ENCODE results near the gene ID3.

Gene ID3

GRCh38 chr1:23564529-23565122 lies 5.3 kb upstream of the ID3 start:
- Histone ChIP-seq H3K4me1 (ENCODE audit: control insufficient read depth, insufficient read depth, low read length) (peaks cover 17% of the 10 kb centered on the region), H3K9me3 (ENCODE audit: control insufficient read depth, insufficient read depth, low read depth, low read length) (no peaks in the 10 kb centered on the region), H3K4me3 (ENCODE audit: low read depth, low read length) (no peak overlapping the region), H3K36me3 (ENCODE audit: control insufficient read depth in 2 of 2, insufficient read depth in 1 of 2, low read length in 2 of 2) (no peaks in the 10 kb centered on the region), H3K27ac (ENCODE audit: extremely low read depth, low read depth, low read length) (no peak overlapping the region)
- ChIA-PET POLR2A (interaction anchor here (0.7 to 1.3 kb wide), 4 partner anchors 8 to 123 kb away, joined by 3 to 6 read pairs (median 3); no protein-coding TSS in a partner anchor), CTCF (interaction anchor here (0.6 to 3.4 kb wide), 9 partner anchors 11 to 458 kb away, joined by 3 to 27 read pairs (median 4); no protein-coding TSS in a partner anchor)
- TF ChIP-seq SCRT1 (tag by site-specific recombination; IDR thresholded peaks at IDR 0.05; ENCODE audit: borderline replicate concordance) (no peak), ZNF600 (tag by site-specific recombination; IDR thresholded peaks at IDR 0.05) (peak; percentile 23; the same call in 1 of the 2 replicates), ZNF148 (tag by site-specific recombination; IDR thresholded peaks at IDR 0.05; ENCODE audit: borderline replicate concordance) (no peak), ZNF518A (tag by site-specific recombination; conservative IDR thresholded peaks at IDR 0.05; ENCODE audit: low read depth) (no peak), KLF17 (tag by site-specific recombination; IDR thresholded peaks at IDR 0.05) (no peak), ZSCAN30 (tag by site-specific recombination; IDR thresholded peaks at IDR 0.05) (no peak), ZNF571 (tag by site-specific recombination; IDR thresholded peaks at IDR 0.05) (no peak), ZNF394 (tag by site-specific recombination; IDR thresholded peaks at IDR 0.05; ENCODE audit: borderline replicate concordance) (peak; percentile 91), ZEB2 (tag by site-specific recombination; IDR thresholded peaks at IDR 0.05) (no peak), ZBTB20 (tag by site-specific recombination; IDR thresholded peaks at IDR 0.05) (0 out of 2 replicates have a peak, but pooled peaks have one; percentile 16), TRIM28 (IDR thresholded peaks at IDR 0.05; ENCODE audit: borderline replicate concordance, low read length) (no peak; the same call in 1 of the 2 replicates), ZNF202 (tag by site-specific recombination; IDR thresholded peaks at IDR 0.05; ENCODE audit: borderline replicate concordance) (no peak), SP2 (tag by site-specific recombination; IDR thresholded peaks at IDR 0.05) (no peak), KLF1 (tag by site-specific recombination; IDR thresholded peaks at IDR 0.05) (peak; percentile 69), ZNF785 (tag by site-specific recombination; IDR thresholded peaks at IDR 0.05) (no peak), ZNF341 (tag by site-specific recombination; IDR thresholded peaks at IDR 0.05; ENCODE audit: low read depth) (peak; percentile 65), ZNF366 (tag by site-specific recombination; conservative IDR thresholded peaks at IDR 0.05) (no peak), ZFHX2 (tag by site-specific recombination; conservative IDR thresholded peaks at IDR 0.05) (peak; percentile 19; the same call in 1 of the 2 replicates), ZBTB48 (tag by site-specific recombination; IDR thresholded peaks at IDR 0.05) (no peak), ZNF707 (tag by site-specific recombination; IDR thresholded peaks at IDR 0.05) (no peak), ZNF670 (tag by site-specific recombination; IDR thresholded peaks at IDR 0.05; ENCODE audit: low read depth) (no peak), ZNF423 (tag by site-specific recombination; IDR thresholded peaks at IDR 0.05) (no peak), PBX3 (CRISPR knock-in tag; IDR thresholded peaks at IDR 0.05) (no peak), EGR2 (tag by site-specific recombination; IDR thresholded peaks at IDR 0.05; ENCODE audit: low read depth) (peak; percentile 35; the same call in 1 of the 2 replicates), ZNF292 (tag by site-specific recombination; IDR thresholded peaks at IDR 0.05; ENCODE audit: borderline replicate concordance, low read depth) (no peak), INSM2 (tag by site-specific recombination; IDR thresholded peaks at IDR 0.05) (no peak), MZF1 (tag by site-specific recombination; IDR thresholded peaks at IDR 0.05; ENCODE audit: borderline replicate concordance) (no peak)

Data from HEK293 (cell line).